Esophagus muscularis mucosa (tissue), 3 donors: ENCODE measurements around the gene PFDN2.

ENCODE experiments used
- POLR2A ChIP-seq: fragments of 450-650 bp; IDR thresholded peaks from one replicate; pipeline ENCODE4 v1.6.1; 2017; ENCODE audit warnings: antibody characterized with exemption, moderate library complexity, mild to moderate bottlenecking, low read depth
- POLR2AphosphoS5 ChIP-seq, 2 donors: sonication (generic); formaldehyde crosslinking; IDR thresholded peaks; one replicate each; pipeline ENCODE4 v1.6.1; 2017; ENCODE audit warnings: antibody characterized with exemption in 2 of 2
- TF ChIP-seq, protein P1 (sequence below), 3 experiments: fragments of 200-600 bp in 2 of 3; fragments of 450-650 bp in 1 of 3; sonication (generic) in 2 of 3; IDR thresholded peaks; one replicate each; pipeline ENCODE4 v1.5.1; 2017 to 2019; ENCODE audit warnings: antibody characterized with exemption in 3 of 3, mild to moderate bottlenecking in 2 of 3, moderate library complexity in 1 of 3

GRCh38 chr1:161069731-161070270 is 48.0 kb downstream of the PFDN2 start, which contains the start of gene ARHGAP30:
- TF ChIP-seq, protein P1, sequence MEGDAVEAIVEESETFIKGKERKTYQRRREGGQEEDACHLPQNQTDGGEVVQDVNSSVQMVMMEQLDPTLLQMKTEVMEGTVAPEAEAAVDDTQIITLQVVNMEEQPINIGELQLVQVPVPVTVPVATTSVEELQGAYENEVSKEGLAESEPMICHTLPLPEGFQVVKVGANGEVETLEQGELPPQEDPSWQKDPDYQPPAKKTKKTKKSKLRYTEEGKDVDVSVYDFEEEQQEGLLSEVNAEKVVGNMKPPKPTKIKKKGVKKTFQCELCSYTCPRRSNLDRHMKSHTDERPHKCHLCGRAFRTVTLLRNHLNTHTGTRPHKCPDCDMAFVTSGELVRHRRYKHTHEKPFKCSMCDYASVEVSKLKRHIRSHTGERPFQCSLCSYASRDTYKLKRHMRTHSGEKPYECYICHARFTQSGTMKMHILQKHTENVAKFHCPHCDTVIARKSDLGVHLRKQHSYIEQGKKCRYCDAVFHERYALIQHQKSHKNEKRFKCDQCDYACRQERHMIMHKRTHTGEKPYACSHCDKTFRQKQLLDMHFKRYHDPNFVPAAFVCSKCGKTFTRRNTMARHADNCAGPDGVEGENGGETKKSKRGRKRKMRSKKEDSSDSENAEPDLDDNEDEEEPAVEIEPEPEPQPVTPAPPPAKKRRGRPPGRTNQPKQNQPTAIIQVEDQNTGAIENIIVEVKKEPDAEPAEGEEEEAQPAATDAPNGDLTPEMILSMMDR (IDR thresholded peaks at IDR 0.05), result no peak
- TF ChIP-seq POLR2A, result no peak
- TF ChIP-seq POLR2AphosphoS5 (IDR thresholded peaks at IDR 0.05), result peak; percentile 28 to 38
